ENCODE results near the gene LEKR1.
"Not testable (repeated sequence)": the region's sequence is repeated elsewhere in the genome, so short reads cannot be mapped to it uniquely, and the experiment has no call there.

LEKR1 gene

DNA sequence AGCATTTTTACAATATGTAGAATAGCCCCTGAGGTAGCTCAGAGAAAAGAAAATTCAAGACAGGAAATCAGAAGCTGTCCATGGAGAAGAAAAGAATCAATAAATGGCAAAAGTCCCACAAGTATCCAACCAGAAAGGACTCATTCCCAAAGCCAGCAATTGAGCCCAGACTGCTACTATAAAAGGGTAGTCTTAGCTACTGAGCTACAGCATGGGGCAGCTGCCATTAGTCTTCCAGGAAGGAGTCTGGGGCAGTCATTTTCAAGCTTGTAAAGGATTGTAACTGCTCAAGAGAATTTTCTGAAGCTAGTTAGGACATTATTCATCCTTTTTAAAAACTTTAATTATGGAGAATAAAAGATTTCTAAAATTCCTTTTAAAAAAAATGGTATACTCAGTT is 10.5 kb downstream of the LEKR1 start:
- DNase-seq (ENCODE audit: low read depth in 2 of 2) = no peak

GRCh38 chr3:156837115-156837514 is 11.0 kb downstream of the LEKR1 start:
- DNase-seq (ENCODE audit: low read depth in 2 of 2) = no peak

GRCh38 chr3:156838035-156838434 is 11.9 kb downstream of the LEKR1 start:
- no peak for DNase-seq (ENCODE audit: low read depth in 2 of 2)

DNA sequence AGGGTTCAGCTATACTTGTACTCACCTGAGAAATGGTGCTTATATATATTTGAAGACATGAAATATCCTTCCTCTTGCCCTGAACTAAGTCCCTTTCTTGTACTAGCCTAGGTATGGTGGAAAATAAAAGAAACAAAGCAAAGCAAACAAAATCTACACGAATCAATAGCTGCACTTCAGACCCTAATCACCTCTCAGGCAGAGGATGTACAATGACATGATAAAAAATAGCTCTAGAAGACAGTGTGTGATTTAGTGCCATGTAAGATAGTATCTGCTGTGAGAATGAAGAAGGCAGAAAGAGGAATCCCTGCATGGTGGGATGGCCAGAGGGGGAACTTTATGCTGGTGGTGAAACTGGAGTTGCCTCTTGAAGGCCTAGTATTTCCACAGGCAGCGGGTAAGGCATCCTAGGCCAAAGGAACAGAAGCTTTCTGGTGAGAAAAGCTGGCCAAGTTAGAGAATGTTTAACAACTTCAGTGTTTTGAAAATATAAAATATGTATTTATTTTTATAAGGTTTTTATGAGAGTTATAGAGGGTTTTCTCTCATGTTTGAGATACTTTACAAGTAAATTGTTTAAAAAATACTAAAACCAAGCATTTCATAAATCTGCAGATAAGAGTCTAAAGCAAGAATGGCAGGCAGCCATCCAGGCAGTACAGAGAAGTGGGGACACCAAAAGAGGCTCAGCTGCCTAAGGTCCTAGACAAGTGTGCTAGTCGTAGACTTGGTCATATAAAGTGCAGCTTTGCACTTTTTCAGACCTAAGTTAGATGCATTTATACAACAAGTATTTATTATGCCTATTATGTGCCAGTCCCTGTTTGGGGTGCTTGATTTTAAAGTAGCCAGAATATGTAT is 14.9 kb downstream of the LEKR1 start:
- DNase-seq (ENCODE audit: low read depth in 2 of 2) = no peak

DNA sequence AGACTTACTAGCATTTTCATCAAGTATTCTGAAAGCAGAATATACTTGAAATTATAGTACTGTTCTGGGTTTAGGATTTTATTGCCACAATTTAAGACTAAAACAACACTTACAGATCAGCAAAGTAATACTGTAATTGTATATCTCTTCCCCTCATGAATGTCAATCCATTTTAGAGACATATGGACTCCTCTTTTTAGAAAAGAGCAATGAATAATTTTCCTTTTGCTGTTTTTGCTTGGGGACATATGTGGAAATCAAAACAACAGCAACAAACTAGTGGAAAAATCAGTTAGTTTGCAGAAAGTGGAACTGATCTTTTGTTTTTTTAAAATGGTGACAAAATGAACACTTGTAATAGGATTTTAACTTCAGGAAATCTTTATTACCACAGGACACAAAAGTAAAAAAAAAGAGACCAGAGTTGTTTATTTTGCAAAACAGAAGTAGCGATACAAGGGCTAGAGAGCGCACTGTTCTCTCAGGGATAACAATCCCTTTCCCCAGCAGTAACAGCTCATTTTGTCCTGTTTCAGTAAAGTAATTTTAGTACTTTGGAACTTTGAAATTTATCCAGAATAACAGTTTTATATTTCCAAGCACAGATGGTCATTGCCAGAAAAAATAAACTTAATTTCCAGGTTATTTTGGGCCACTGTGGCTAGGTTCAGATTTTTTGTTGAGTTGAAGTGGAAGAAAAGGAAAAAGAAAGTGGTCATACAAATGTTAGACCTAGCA is 17.1 kb downstream of the LEKR1 start:
- DNase-seq (ENCODE audit: low read depth in 2 of 2) = no peak

GRCh38 chr3:156847752-156848448 is 21.7 kb downstream of the LEKR1 start:
- DNase-seq (ENCODE audit: low read depth in 2 of 2) = no peak

- DNase-seq (ENCODE audit: low read depth in 2 of 2) = no peak
These were observed 33.4 kb downstream of the LEKR1 start for GRCh38 chr3:156859578-156859977.

- DNase-seq (ENCODE audit: low read depth in 2 of 2) = no peak
These were observed 34.7 kb downstream of the LEKR1 start for GRCh38 chr3:156860873-156861272.

GRCh38 chr3:156862338-156862737 is 36.2 kb downstream of the LEKR1 start:
- DNase-seq (ENCODE audit: low read depth in 2 of 2) = no peak

DNA sequence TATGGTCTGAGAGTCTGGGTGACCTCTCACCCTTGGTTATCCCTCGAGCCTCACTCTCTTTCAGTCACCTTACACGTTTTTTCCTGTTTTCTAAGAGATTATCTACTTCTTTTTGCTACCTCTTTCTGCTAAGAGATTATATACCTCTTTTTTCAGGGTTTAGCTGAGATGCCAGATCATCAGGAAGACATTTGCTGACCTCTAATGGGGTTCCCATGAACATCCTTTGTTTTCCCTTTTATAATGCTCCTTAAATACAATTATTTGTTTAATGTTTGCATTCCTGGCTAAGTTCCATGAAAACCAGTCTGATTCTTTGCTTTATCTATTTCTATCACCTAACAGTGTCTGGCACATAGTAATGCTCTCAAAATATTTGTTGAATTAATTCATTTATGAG is 39.6 kb downstream of the LEKR1 start:
- no peak for DNase-seq (ENCODE audit: low read depth in 2 of 2)

DNA sequence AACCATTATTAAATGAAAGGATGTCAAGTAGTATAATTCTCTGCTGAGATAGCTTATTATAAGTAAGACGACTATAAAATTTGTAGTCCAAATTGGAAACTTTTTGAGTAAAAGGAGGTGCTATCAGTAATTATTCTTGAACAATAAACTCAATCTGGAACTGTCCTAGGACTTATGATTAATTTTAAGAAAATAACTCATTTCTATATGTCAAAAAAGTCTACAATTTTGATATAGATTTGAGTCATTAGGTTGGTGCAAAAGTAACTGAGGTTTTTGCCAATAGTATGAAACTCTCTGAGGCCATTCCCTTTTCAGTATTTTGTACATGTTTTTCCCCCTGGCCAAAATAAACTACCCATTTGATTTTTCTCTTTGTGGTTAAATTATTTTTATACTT is 41.0 kb downstream of the LEKR1 start:
- DNase-seq (ENCODE audit: low read depth in 2 of 2) = no peak

GRCh38 chr3:156867920-156868319 is 41.8 kb downstream of the LEKR1 start:
- DNase-seq (ENCODE audit: low read depth in 2 of 2) = no peak

DNA sequence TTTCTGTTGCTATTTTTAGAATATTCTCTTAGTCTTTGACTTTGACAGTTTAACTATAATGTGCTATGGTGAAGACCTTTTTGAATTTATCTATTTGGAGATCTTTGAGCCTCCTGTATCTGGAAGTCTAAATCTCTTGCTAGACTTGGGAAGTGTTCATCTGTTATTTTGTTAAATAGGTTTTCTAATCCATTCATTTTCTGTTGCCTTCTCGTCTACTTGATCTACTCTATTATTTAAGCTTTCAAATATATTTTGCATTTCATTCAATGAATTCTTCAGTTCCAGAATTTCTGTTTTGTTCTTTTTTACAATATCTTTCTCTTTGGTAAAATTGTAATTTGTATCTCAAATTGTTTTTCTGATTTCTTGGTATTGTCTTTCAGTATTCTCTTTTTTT is 47.8 kb downstream of the LEKR1 start:
- no peak for DNase-seq (ENCODE audit: low read depth in 2 of 2)

DNA sequence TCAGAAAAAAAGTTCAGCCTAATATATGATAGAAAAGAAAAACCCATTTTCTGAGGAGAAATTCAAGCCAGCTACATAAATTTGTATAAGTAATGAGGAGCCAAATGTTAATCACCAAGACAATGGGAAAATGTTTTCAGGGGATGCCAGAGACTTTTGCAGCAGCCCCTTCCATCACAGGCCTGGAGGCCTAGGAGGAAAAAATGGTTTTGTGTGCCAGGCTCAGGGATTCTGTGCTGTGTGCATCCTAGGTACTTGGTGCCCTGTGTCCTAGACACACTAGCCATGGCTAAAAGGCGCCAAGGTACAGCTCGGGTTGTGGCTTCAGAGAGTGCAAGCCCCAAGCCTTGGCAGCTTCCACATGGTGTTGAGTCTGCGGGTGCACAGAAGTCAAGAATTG is 53.3 kb downstream of the LEKR1 start:
- DNase-seq (ENCODE audit: low read depth in 2 of 2) = not testable (repeated sequence)

GRCh38 chr3:156885761-156886160 is 59.6 kb downstream of the LEKR1 start:
- DNase-seq (ENCODE audit: low read depth in 2 of 2) = no peak

GRCh38 chr3:156888176-156888575 is 62.0 kb downstream of the LEKR1 start:
- no peak for DNase-seq (ENCODE audit: low read depth in 2 of 2)

GRCh38 chr3:156888576-156888975 is 62.4 kb downstream of the LEKR1 start:
- DNase-seq (ENCODE audit: low read depth in 2 of 2) = no peak

DNA sequence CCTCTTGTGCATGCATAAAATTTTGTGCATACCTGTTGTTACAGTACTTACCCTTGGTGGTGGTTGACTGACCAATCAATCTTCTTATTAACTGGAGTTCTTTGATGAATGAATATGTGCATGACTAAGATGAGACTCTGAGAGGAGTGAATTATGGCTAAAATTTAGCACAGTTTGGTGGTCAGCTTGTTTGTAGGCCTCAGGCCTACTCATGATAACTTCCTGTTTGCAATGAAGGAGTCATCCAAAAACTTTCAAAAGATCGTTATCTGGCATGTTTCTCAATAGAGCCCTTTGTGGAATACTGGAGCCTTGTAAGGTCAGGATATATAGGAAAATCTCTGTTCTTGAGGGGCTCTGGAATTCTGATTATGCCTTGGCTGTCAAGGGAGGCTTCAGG is 66.5 kb downstream of the LEKR1 start:
- DNase-seq (ENCODE audit: low read depth in 2 of 2) = no peak

- not testable (repeated sequence) for DNase-seq (ENCODE audit: low read depth in 2 of 2)
These were observed 69.2 kb downstream of the LEKR1 start for GRCh38 chr3:156895374-156895773.

GRCh38 chr3:156897851-156898250 is 71.7 kb downstream of the LEKR1 start:
- not testable (repeated sequence) for DNase-seq (ENCODE audit: low read depth in 2 of 2)

GRCh38 chr3:156898296-156898880 is 72.2 kb downstream of the LEKR1 start:
- DNase-seq (ENCODE audit: low read depth in 2 of 2) = no peak

DNA sequence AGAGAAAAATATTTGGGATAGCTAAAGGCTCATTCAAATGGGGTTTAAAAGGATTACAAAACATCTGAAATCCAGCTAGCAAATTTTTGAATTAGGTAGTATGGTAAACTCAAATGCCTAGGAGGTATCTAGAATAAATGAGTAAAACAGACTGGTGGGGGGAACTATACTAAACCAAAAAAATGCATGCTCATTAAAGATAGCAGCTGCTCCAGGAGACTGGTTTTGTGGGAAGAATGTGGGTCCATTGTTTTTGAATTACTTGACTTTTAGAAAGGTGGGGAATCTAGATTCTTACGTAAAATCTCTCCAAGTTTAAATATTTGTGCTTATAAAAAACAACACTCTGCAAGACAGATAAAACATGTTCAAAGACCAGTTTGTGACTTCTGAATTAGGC is 73.8 kb downstream of the LEKR1 start:
- DNase-seq (ENCODE audit: low read depth in 2 of 2) = no peak

Measured in activated CD4-positive, alpha-beta T cell treated with anti-CD3 and anti-CD28 coated beads for 24 hours (primary cell).